HepG2 (cell line): ENCODE data around the gene ZSCAN26. TPM values are rescaled to one million over a fixed set of nuclear protein-coding genes. Genes with fewer than 3 reads are reported as not detected.
A peak's percentile ranks its signal among the peaks of the same experiment; 100 is the strongest.

Experiments used
- ATAC-seq: fragments of 200-7000 bp; cut with Tn5 transposase; 3 replicates; pipeline ENCODE4 v1.9.1; 2020; ENCODE audit warnings: mild to moderate bottlenecking, moderate library complexity
- BruUV-seq: library from RNA; stranded (reverse); fragments of 400-500 nt; replicated peaks from 2 replicates; lab custom pipeline; 2021; lab: Mats Ljungman, UMichigan
- CTCF ChIA-PET: fragments of 300-600 bp; formaldehyde crosslinking; extraction: SDS; loops from one replicate; lab custom pipeline; 2021; ENCODE audit warnings: low total read pairs, inconsistent platforms, low intra/inter-chr PET ratio; lab: Yijun Ruan, JAX
- POLR2A ChIA-PET: fragments of 350-600 bp; sonication (Branson Sonifier 250); formaldehyde crosslinking; loops from one replicate; lab custom pipeline; 2020; ENCODE audit warnings: antibody characterized with exemption, inconsistent platforms; lab: Yijun Ruan, JAX
- DNase-seq: peaks from one replicate; pipeline ENCODE4 v3.0.0-alpha.2; 2015; ENCODE audit warnings: low spot score
- FAIRE-seq: peaks from 3 replicates; lab custom pipeline; 2011; peaks lifted over from hg19 to GRCh38; lab: Jason Lieb, UNC
- H2AFZ ChIP-seq: one replicate; pipeline ENCODE4 v1.6.1; 2011; ENCODE audit warnings: low read length, inconsistent platforms
- H3K27ac ChIP-seq: fragments of 300-600 bp; 3 replicates; pipeline ENCODE4 v1.8.0; 2011; ENCODE audit warnings: mixed run types, mild to moderate bottlenecking, mixed read lengths, low read length, inconsistent platforms; ENCODE audit not compliant: insufficient read depth; ENCODE audit errors: extremely low read length
- H3K27me3 ChIP-seq, 2 experiments: fragments of 200-600 bp in 1 of 2; 2 replicates in 1 of 2; 3 replicates in 1 of 2; pipeline versions ENCODE4 v1.6.0 to v1.8.0; 2011; ENCODE audit warnings: low read length in 2 of 2, mild to moderate bottlenecking in 2 of 2, moderate library complexity in 2 of 2, inconsistent platforms in 1 of 2; ENCODE audit not compliant: insufficient read depth in 2 of 2, control insufficient read depth in 1 of 2
- H3K36me3 ChIP-seq, 2 experiments: fragments of 200-600 bp in 1 of 2; replicated peaks in 1 of 2; 2 replicates in 1 of 2; 3 replicates in 1 of 2; pipeline versions ENCODE4 v1.5.1 to v1.8.0; 2011; ENCODE audit warnings: low read length in 2 of 2, inconsistent platforms in 1 of 2; ENCODE audit not compliant: insufficient read depth in 2 of 2, control insufficient read depth in 1 of 2
- H3K4me1 ChIP-seq: 2 replicates; pipeline ENCODE4 v1.5.1; 2012; ENCODE audit warnings: low read length, inconsistent platforms; ENCODE audit not compliant: insufficient read depth
- H3K4me2 ChIP-seq: 2 replicates; pipeline ENCODE4 v1.6.0; 2011; ENCODE audit warnings: low read depth, low read length, inconsistent platforms
- H3K4me3 ChIP-seq, 3 experiments: fragments of 200-600 bp in 1 of 3; sonication (generic), shearing (Covaris generic) in 1 of 3; replicated peaks in 1 of 3; 2 replicates each; pipeline ENCODE4 v1.5.1; 2011 to 2016; ENCODE audit warnings: low read length in 3 of 3, inconsistent platforms in 2 of 3, low read depth in 2 of 3, mild to moderate bottlenecking in 2 of 3, control low read depth in 1 of 3, mixed read lengths in 1 of 3; ENCODE audit not compliant: insufficient read depth in 1 of 3
- H3K79me2 ChIP-seq: one replicate; pipeline ENCODE4 v1.6.1; 2011; ENCODE audit warnings: low read length, inconsistent platforms; ENCODE audit not compliant: insufficient read depth
- H3K9ac ChIP-seq: 2 replicates; pipeline ENCODE4 v1.6.0; 2011; ENCODE audit warnings: mild to moderate bottlenecking, low read depth, low read length, inconsistent platforms; ENCODE audit not compliant: insufficient read depth
- H3K9me3 ChIP-seq: 2 replicates; pipeline ENCODE4 v1.5.1; 2012; ENCODE audit warnings: mild to moderate bottlenecking, low read length
- H4K20me1 ChIP-seq: 2 replicates; pipeline ENCODE4 v1.6.0; 2011; ENCODE audit warnings: inconsistent platforms, mild to moderate bottlenecking, low read length, moderate library complexity; ENCODE audit not compliant: insufficient read depth
- GATAD1 ChIP-seq: IDR thresholded peaks from 2 replicates; pipeline ENCODE4 v1.6.1; 2016; ENCODE audit warnings: missing genetic modification reagents, missing compliant biosample characterization
- KLF11 ChIP-seq: IDR thresholded peaks from 2 replicates; pipeline ENCODE4 v1.6.1; 2016; ENCODE audit warnings: missing compliant biosample characterization
- MXD4 ChIP-seq: IDR thresholded peaks from 2 replicates; pipeline ENCODE4 v1.6.1; 2016; ENCODE audit warnings: mild to moderate bottlenecking, missing biosample characterization, missing genetic modification reagents
- NFYC ChIP-seq: IDR thresholded peaks from 2 replicates; pipeline ENCODE4 v1.6.1; 2016; ENCODE audit warnings: missing genetic modification reagents, missing compliant biosample characterization
- RFX3 ChIP-seq: IDR thresholded peaks from 2 replicates; pipeline ENCODE4 v1.6.1; 2016; ENCODE audit warnings: missing biosample characterization, missing genetic modification reagents
- SMAD1 ChIP-seq: sonication (generic); formaldehyde crosslinking; IDR thresholded peaks from 2 replicates; pipeline ENCODE4 v1.4.0; 2020; ENCODE audit warnings: missing genetic modification reagents, low read depth, mild to moderate bottlenecking, borderline replicate concordance
- ZBTB42 ChIP-seq: sonication (generic); formaldehyde crosslinking; IDR thresholded peaks from 2 replicates; pipeline ENCODE4 v1.5.0; 2020; ENCODE audit warnings: mild to moderate bottlenecking, missing genetic modification reagents
- ZNF260 ChIP-seq: sonication (generic); formaldehyde crosslinking; IDR thresholded peaks from 2 replicates; pipeline ENCODE4 v1.4.0; 2020; ENCODE audit warnings: missing genetic modification reagents, low read depth, mild to moderate bottlenecking, borderline replicate concordance
- ZNF660 ChIP-seq: sonication (generic); formaldehyde crosslinking; IDR thresholded peaks from 2 replicates; pipeline ENCODE4 v1.5.1; 2020; ENCODE audit warnings: mild to moderate bottlenecking, low read depth, missing genetic modification reagents, borderline replicate concordance
- ZNF672 ChIP-seq: sonication (generic); formaldehyde crosslinking; IDR thresholded peaks from 2 replicates; pipeline ENCODE4 v1.8.1; 2022; ENCODE audit warnings: missing genetic modification reagents
- ZNF816 ChIP-seq: sonication (generic); formaldehyde crosslinking; IDR thresholded peaks from 2 replicates; pipeline ENCODE4 v1.8.0; 2022; ENCODE audit warnings: missing genetic modification reagents, mild to moderate bottlenecking, borderline replicate concordance
- WGBS: methylation state at CpG from one replicate; pipeline ENCODE4 v1.1.6; 2017; ENCODE audit warnings: low lambda C conversion rate; 5-methylcytosine and 5-hydroxymethylcytosine counted together
- in situ Hi-C: cut with HindIII; loops from 2 replicates; pipeline ENCODE4 v1.10.0; 2017; ENCODE audit warnings: low pct_unique_long_range_greater_than_20kb; ENCODE audit not compliant: extremely low pct_ligation_motif_present
- intact Hi-C: fragments of 100-400 bp; cut with micrococcal nuclease; formaldehyde crosslinking; loops from one replicate; pipeline ENCODE4 v1.10.0; 2022; ENCODE audit not compliant: unreplicated experiment
- polyA plus RNA-seq, 8 experiments: library from polyadenylated mRNA; depleted of rRNA in 3 of 8; stranded (reverse) in 7 of 8; unstranded in 1 of 8; fragments of >200 nt; fragmentation: Illumina TruSeq in 4 of 8; extraction: Trizol in 4 of 8; gene quantifications; 2 replicates each; pipeline versions ENCODE4 v1.2.1 to v1.2.3, GENCODE V29; 2011 to 2016; ENCODE audit warnings: low read depth in 4 of 8, missing spikeins in 1 of 8, mixed read lengths in 1 of 8; ENCODE audit not compliant: insufficient read depth in 1 of 8
- total RNA-seq, 5 experiments: library from RNA; depleted of rRNA; stranded (reverse); fragments of >200 nt; fragmentation: Illumina TruSeq; extraction: Trizol; gene quantifications; 2 replicates each; pipeline ENCODE4 v1.2.3, GENCODE V29; 2016; ENCODE audit warnings: low read depth in 1 of 5
- TF ChIP-seq, protein P1 (sequence below), 2 experiments: sonication (generic) in 1 of 2; formaldehyde crosslinking in 1 of 2; IDR thresholded peaks; 2 replicates each; pipeline versions ENCODE4 v1.4.0 to v1.6.1; 2018 to 2020; ENCODE audit warnings: missing genetic modification reagents in 2 of 2, borderline replicate concordance in 1 of 2, low read depth in 1 of 2, mild to moderate bottlenecking in 1 of 2, missing biosample characterization in 1 of 2
- TF ChIP-seq, protein P2 (sequence below): sonication (generic); formaldehyde crosslinking; IDR thresholded peaks from 2 replicates; pipeline ENCODE4 v1.4.0; 2020; ENCODE audit warnings: missing genetic modification reagents

ZSCAN26 gene
- total and polyA plus RNA-seq, 2 of the 13 experiments (the other 11 are each of a cell fraction or from before 2014, with no cell fraction given), result 12.0 to 15.6 TPM

DNA sequence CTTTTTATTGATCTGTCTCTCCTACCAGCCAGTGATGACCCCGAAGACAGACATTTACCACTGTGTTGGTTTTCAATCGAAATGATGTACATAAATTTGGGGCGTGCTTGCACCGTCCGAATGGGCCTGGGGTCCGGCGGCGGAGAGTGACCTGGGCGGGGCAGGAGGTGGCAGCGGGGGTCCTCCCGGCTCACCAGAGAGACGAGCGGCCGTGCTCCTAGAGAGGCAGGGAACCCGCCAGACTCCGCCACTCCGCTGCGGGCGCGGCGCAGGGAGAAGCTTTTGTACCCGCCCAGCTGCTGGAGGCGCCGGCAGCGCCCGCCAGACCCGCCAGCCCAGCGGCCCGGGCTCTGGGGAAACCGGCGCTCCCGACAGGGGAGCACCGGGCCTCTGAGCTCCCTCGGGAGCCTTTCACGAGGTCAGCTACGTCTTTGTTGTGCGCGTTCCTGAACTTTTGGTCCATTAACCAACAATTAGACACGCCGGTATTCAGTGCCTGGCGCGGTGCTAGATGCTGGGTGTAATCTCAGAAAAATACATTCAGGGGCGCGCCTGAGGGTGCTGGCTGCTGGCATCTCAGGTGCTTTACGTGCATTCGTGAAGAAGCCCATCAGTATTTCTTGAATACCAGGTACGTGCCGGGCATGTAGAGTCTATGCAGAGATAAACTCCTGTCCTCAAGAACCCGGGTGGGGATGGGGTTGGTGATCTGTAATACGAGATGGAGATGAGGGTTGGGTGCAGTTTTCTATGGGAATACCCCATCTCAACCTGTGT lies 14.5 kb downstream of the ZSCAN26 start, which contains the start of gene PGBD1:
TSS of gene PGBD1 (plus strand) at position 285 of the 777 bp plus-strand sequence. CDS start 2,242 bp downstream, outside the sequence.
- no peak for FAIRE-seq
- BruUV-seq, result no TSS peak
- ChIA-PET CTCF (interaction anchor here (1.1 kb wide), 1 partner anchor 75 kb away, joined by 3 read pairs; no protein-coding TSS in a partner anchor), POLR2A (interaction anchor here (0.8 to 3.2 kb wide), 15 partner anchors 11 to 144 kb away, joined by 3 to 42 read pairs (median 5); partner anchors contain the start of genes ZKSCAN3, ZKSCAN4, ZKSCAN8 and ZSCAN26)
- in situ Hi-C loops, result no loop called here
- peak within 1 kb of the TSS; percentile 80 for H3K4me2 ChIP-seq
- peak within 1 kb of the TSS; percentile 76 for H3K9ac ChIP-seq
- no peaks in the 10 kb centered on the region; a peak in 1 of 5 replicates for H3K27me3 ChIP-seq
- H4K20me1 ChIP-seq, result no peaks in the 10 kb centered on the region
- H3K36me3 ChIP-seq, result peaks cover 1 to 20% of the 10 kb centered on the region in 2 experiments; a peak in 4 of 5 replicates
- WGBS, result 1% methylated on average over 20 of the region's 50 CpGs
- peaks cover 16% of the 10 kb centered on the region for H3K4me1 ChIP-seq
- no peaks in the 10 kb centered on the region for H3K9me3 ChIP-seq
- H3K27ac ChIP-seq, result peak within 1 kb of the TSS; percentile 42
- H3K4me3 ChIP-seq, result peak within 1 kb of the TSS; percentile 79 to 94 (median 89)
- peak; percentile 67 for DNase-seq
- intact Hi-C loops, result loop anchor here (1.0 to 5.0 kb wide), 6 partner anchors 29 to 145 kb away; partner anchors contain the start of genes ZKSCAN4 and ZSCAN9
- H2AFZ ChIP-seq, result peak within 1 kb of the TSS; percentile 66
- ATAC-seq, result peak; percentile 99
- peaks cover 5% of the 10 kb centered on the region for H3K79me2 ChIP-seq
- TF ChIP-seq, protein P1, sequence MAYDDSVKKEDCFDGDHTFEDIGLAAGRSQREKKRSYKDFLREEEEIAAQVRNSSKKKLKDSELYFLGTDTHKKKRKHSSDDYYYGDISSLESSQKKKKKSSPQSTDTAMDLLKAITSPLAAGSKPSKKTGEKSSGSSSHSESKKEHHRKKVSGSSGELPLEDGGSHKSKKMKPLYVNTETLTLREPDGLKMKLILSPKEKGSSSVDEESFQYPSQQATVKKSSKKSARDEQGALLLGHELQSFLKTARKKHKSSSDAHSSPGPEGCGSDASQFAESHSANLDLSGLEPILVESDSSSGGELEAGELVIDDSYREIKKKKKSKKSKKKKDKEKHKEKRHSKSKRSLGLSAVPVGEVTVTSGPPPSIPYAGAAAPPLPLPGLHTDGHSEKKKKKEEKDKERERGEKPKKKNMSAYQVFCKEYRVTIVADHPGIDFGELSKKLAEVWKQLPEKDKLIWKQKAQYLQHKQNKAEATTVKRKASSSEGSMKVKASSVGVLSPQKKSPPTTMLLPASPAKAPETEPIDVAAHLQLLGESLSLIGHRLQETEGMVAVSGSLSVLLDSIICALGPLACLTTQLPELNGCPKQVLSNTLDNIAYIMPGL (CRISPR knock-in tag; IDR thresholded peaks at IDR 0.05; ENCODE audit: borderline replicate concordance in 1 of 2, low read depth in 1 of 2), result peak; percentile 91 to 93
- TF ChIP-seq ZNF672 (no peak), ZNF260 (CRISPR knock-in tag) (no peak), ZBTB42 (CRISPR knock-in tag) (peak; percentile 29; the same call in 1 of the 2 replicates), MXD4 (CRISPR knock-in tag) (0 out of 2 replicates have a peak, but pooled peaks have one; percentile 26), GATAD1 (CRISPR knock-in tag) (peak; percentile 85), KLF11 (CRISPR knock-in tag) (0 out of 2 replicates have a peak, but pooled peaks have one; percentile 14), RFX3 (CRISPR knock-in tag) (no peak), NFYC (CRISPR knock-in tag) (peak; percentile 34; the same call in 1 of the 2 replicates), ZNF660 (CRISPR knock-in tag) (no peak), ZNF816 (peak; percentile 65; the same call in 1 of the 2 replicates), SMAD1 (CRISPR knock-in tag) (peak; percentile 53; the same call in 1 of the 2 replicates)
- TF ChIP-seq, protein P2, sequence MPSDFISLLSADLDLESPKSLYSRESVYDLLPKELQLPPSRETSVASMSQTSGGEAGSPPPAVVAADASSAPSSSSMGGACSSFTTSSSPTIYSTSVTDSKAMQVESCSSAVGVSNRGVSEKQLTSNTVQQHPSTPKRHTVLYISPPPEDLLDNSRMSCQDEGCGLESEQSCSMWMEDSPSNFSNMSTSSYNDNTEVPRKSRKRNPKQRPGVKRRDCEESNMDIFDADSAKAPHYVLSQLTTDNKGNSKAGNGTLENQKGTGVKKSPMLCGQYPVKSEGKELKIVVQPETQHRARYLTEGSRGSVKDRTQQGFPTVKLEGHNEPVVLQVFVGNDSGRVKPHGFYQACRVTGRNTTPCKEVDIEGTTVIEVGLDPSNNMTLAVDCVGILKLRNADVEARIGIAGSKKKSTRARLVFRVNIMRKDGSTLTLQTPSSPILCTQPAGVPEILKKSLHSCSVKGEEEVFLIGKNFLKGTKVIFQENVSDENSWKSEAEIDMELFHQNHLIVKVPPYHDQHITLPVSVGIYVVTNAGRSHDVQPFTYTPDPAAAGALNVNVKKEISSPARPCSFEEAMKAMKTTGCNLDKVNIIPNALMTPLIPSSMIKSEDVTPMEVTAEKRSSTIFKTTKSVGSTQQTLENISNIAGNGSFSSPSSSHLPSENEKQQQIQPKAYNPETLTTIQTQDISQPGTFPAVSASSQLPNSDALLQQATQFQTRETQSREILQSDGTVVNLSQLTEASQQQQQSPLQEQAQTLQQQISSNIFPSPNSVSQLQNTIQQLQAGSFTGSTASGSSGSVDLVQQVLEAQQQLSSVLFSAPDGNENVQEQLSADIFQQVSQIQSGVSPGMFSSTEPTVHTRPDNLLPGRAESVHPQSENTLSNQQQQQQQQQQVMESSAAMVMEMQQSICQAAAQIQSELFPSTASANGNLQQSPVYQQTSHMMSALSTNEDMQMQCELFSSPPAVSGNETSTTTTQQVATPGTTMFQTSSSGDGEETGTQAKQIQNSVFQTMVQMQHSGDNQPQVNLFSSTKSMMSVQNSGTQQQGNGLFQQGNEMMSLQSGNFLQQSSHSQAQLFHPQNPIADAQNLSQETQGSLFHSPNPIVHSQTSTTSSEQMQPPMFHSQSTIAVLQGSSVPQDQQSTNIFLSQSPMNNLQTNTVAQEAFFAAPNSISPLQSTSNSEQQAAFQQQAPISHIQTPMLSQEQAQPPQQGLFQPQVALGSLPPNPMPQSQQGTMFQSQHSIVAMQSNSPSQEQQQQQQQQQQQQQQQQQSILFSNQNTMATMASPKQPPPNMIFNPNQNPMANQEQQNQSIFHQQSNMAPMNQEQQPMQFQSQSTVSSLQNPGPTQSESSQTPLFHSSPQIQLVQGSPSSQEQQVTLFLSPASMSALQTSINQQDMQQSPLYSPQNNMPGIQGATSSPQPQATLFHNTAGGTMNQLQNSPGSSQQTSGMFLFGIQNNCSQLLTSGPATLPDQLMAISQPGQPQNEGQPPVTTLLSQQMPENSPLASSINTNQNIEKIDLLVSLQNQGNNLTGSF (CRISPR knock-in tag), result no peak
